Testis (tissue), 2 donors: ENCODE measurements around the gene GALNT18.

ENCODE experiments used
- CTCF ChIP-seq, 3 experiments: fragments of 450-650 bp in 2 of 3; fragments of 200-600 bp in 1 of 3; sonication (generic) in 1 of 3; IDR thresholded peaks; one replicate each; pipeline ENCODE4 v1.5.1; 2016 to 2019; ENCODE audit warnings: antibody characterized with exemption in 3 of 3, mild to moderate bottlenecking in 2 of 3, moderate library complexity in 1 of 3
- POLR2A ChIP-seq: fragments of 450-650 bp; IDR thresholded peaks from one replicate; pipeline ENCODE4 v1.6.1; 2017; ENCODE audit warnings: antibody characterized with exemption, mild to moderate bottlenecking, moderate library complexity

GRCh38 chr11:11332141-11332710 lies 289.6 kb downstream of the GALNT18 start:
- TF ChIP-seq CTCF (IDR thresholded peaks at IDR 0.05): no peak
- no peak for TF ChIP-seq POLR2A
